HG02678 (cell line): Measurements from ENCODE around the gene CADM2.

Experiments used
- ATAC-seq: cut with Tn5 transposase; IDR thresholded peaks from one replicate; pipeline ENCODE4 v1.9.1; 2021; ENCODE audit warnings: mild to moderate bottlenecking, moderate library complexity; ENCODE audit not compliant: unreplicated experiment

CADM2 gene

GRCh38 chr3:86087160-86087871, 1128.5 kb downstream of the CADM2 start:
- no peak for ATAC-seq

GRCh38 chr3:86104154-86104553, 1145.4 kb downstream of the CADM2 start:
- ATAC-seq = no peak

DNA sequence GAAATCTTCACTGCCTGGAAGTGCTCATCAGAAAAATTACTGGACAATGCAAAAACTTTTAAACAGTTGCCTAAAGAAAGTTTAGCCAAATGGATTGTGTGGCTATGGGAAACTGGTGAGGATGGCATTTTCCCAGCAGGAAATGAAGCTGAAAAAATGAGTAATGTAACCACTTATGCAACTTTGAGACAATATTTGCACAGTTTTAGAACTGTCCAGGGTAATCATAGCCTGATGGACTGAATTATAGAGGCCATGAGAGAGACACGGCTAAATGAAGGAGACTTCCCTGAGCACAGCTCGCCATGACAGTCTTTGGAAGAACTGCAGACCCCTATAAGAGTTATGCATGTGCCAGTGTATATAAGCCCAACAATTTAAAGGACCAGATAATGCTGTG, 1150.6 kb downstream of the CADM2 start:
- ATAC-seq = no peak
